LNCaP clone FGC (cell line): ENCODE data around the gene CNBD2.
"Not testable (repeated sequence)": the region's sequence is repeated elsewhere in the genome, so short reads cannot be mapped to it uniquely, and the experiment has no call there.

Experiments
- DNase-seq: peaks from one replicate; pipeline ENCODE4 v3.0.0-alpha.2; 2011; ENCODE audit warnings: low read depth
- H3K4me3 ChIP-seq: 2 replicates; pipeline ENCODE4 v1.5.1; 2011; ENCODE audit warnings: mild to moderate bottlenecking, low read depth, low read length, control low read depth
- TF ChIP-seq, protein P1 (sequence below): IDR thresholded peaks from 2 replicates; pipeline ENCODE4 v1.5.1; 2012; ENCODE audit warnings: mild to moderate bottlenecking; ENCODE audit not compliant: control insufficient read depth, insufficient read depth; ENCODE audit errors: extremely low read depth

The CNBD2 gene

GRCh38 chr20:35954907-35955251, 13.5 kb upstream of the CNBD2 start:
- TF ChIP-seq, protein P1, sequence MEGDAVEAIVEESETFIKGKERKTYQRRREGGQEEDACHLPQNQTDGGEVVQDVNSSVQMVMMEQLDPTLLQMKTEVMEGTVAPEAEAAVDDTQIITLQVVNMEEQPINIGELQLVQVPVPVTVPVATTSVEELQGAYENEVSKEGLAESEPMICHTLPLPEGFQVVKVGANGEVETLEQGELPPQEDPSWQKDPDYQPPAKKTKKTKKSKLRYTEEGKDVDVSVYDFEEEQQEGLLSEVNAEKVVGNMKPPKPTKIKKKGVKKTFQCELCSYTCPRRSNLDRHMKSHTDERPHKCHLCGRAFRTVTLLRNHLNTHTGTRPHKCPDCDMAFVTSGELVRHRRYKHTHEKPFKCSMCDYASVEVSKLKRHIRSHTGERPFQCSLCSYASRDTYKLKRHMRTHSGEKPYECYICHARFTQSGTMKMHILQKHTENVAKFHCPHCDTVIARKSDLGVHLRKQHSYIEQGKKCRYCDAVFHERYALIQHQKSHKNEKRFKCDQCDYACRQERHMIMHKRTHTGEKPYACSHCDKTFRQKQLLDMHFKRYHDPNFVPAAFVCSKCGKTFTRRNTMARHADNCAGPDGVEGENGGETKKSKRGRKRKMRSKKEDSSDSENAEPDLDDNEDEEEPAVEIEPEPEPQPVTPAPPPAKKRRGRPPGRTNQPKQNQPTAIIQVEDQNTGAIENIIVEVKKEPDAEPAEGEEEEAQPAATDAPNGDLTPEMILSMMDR = no peak
- DNase-seq = no peak
- peak overlapping the region; percentile 95 for H3K4me3 ChIP-seq

GRCh38 chr20:35956616-35957015, 11.8 kb upstream of the CNBD2 start:
- no peak overlapping the region for H3K4me3 ChIP-seq
- no peak for DNase-seq
- TF ChIP-seq, protein P1 = no peak

DNA sequence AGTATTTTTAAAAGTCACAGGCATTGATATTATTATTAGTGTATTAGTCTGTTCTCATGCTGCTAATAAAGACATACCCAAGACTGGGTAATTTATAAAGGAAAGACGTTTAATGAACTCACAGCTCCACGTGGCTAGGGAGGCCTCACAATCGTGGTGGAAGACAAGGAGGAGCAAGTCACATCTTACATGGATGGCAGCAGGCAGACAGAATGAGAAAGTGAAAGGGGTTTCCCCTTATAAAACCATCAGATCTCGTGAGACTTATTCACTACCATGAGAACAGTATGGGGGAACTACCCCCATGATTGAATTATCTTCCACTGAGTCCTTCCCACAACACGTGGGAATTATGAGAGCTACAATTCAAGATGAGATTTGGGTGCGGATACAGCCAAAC, 9.1 kb upstream of the CNBD2 start:
- DNase-seq, H3K4me3 ChIP-seq: not testable (repeated sequence)

DNA sequence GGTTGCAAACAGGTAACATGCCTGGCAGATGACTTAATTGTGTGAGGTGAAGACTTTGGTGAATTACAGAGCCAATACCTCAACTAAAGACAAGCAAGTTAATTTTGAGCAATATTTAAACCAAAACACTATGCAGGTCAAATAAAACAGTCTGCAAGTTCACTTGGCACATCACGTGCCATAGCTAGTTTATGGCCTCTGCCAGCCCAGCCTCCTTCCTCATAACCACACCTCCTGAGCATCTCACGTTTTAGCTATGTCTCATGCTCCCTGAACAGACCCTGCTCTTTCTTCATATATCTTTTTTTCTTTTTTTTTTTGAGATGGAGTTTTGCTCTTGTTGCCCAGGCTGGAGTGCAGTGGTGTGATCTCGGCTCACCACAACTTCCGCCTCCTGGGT, 4.5 kb upstream of the CNBD2 start:
- TF ChIP-seq, protein P1 = no peak
- no peak for DNase-seq
- H3K4me3 ChIP-seq = no peak overlapping the region

- DNase-seq = no peak
- no peak overlapping the region for H3K4me3 ChIP-seq
- TF ChIP-seq, protein P1 = no peak
These were observed 540 bp downstream of the CNBD2 start for GRCh38 chr20:35968930-35969329.

DNA sequence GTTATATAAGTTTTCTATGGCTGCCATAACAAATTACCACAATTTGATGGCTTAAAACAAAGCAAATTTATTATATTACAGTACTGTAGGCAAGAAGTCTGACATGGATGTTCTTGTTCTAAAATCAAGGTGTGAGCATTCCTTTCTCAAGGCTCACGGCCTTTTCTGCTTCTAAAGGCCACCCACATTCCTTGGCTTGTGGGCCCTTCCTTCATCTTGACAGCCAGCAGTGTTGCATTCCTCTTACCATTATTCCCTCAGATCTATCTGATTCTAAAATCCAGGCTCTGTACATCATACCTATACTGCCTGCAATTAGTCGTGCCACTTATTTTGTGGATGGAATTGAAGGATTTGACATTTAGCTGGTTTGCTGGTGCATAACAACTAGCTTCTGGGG, 3.6 kb downstream of the CNBD2 start:
- DNase-seq = no peak
- TF ChIP-seq, protein P1 = no peak
- H3K4me3 ChIP-seq = no peak overlapping the region

- H3K4me3 ChIP-seq = no peak overlapping the region
- no peak for DNase-seq
- TF ChIP-seq, protein P1 = no peak
These were observed 4.1 kb downstream of the CNBD2 start for GRCh38 chr20:35972462-35972861.

DNA sequence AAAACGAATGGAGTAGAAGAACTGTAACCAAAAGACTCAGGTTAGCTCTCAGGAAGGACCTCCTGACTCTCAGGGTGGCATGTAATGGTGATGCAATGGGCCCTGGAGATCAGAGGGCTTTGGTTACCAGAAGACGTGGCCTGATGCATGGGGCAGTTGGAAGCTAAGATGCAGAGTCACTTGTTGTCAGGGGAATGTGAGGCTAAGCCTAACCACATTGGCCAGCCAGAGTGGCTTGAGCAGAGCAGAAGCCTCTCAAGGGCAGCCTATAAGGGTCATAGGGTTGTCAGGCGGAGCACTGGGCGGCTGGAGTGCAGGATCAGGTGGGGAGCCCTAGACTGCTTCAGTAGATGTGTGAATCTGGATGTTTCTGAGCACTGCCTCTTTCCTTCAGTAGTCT, 5.9 kb downstream of the CNBD2 start:
- TF ChIP-seq, protein P1 = no peak
- H3K4me3 ChIP-seq = no peak overlapping the region
- no peak for DNase-seq
